SK-N-MC (cell line): ENCODE data around the gene RNF144A.

Experiments
- EZH2 ChIP-seq: fragments of 200-600 bp; sonication (generic); IDR thresholded peaks from one replicate; pipeline ENCODE4 v1.6.1; 2017; ENCODE audit warnings: antibody characterized with exemption
- FOXP2 ChIP-seq: optimal IDR thresholded peaks from 2 replicates; pipeline ENCODE3; 2011; ENCODE audit warnings: mild to moderate bottlenecking, moderate library complexity; ENCODE audit not compliant: insufficient read depth; ENCODE audit errors: extremely low read length, control extremely low read depth
- POLR2AphosphoS5 ChIP-seq: IDR thresholded peaks from 2 replicates; pipeline ENCODE4 v1.6.1; 2012; ENCODE audit warnings: mild to moderate bottlenecking, low read depth, low read length, borderline replicate concordance

GRCh38 chr2:6977113-6977741 lies 60.0 kb downstream of the RNF144A start:
- TF ChIP-seq POLR2AphosphoS5 (no peak), EZH2 (no peak), FOXP2 (no peak)
